AML-193 (cell line): ENCODE measurements around the gene PCDHB15.
"Not testable (repeated sequence)": the region's sequence is repeated elsewhere in the genome, so short reads cannot be mapped to it uniquely, and the experiment has no call there.

Experiments
- DNase-seq, 2 experiments: peaks; one replicate each; lab custom pipeline; 2025; lab: John Stamatoyannopoulos, UW

Gene PCDHB15

GRCh38 chr5:141247434-141247833, 2.2 kb downstream of the PCDHB15 start:
- DNase-seq = not testable (repeated sequence)

GRCh38 chr5:141250576-141250975, 5.4 kb downstream of the PCDHB15 start:
- DNase-seq = no peak

- no peak for DNase-seq
These were observed 13.3 kb downstream of the PCDHB15 start for GRCh38 chr5:141258464-141258863.

- no peak for DNase-seq
These were observed 13.8 kb downstream of the PCDHB15 start for GRCh38 chr5:141258948-141259347.

GRCh38 chr5:141260458-141261237, 15.5 kb downstream of the PCDHB15 start:
- no peak for DNase-seq

GRCh38 chr5:141261238-141261546, 16.0 kb downstream of the PCDHB15 start:
- no peak for DNase-seq

- DNase-seq = no peak
These were observed 24.0 kb downstream of the PCDHB15 start for GRCh38 chr5:141269195-141269594.

GRCh38 chr5:141272906-141273305, 27.7 kb downstream of the PCDHB15 start:
- no peak for DNase-seq

- no peak for DNase-seq
These were observed 53.2 kb downstream of the PCDHB15 start for GRCh38 chr5:141298376-141298775.
